Measurements from ENCODE around the gene OCA2.
"Not testable (repeated sequence)": the region's sequence is repeated elsewhere in the genome, so short reads cannot be mapped to it uniquely, and the experiment has no call there.

The OCA2 gene

DNA sequence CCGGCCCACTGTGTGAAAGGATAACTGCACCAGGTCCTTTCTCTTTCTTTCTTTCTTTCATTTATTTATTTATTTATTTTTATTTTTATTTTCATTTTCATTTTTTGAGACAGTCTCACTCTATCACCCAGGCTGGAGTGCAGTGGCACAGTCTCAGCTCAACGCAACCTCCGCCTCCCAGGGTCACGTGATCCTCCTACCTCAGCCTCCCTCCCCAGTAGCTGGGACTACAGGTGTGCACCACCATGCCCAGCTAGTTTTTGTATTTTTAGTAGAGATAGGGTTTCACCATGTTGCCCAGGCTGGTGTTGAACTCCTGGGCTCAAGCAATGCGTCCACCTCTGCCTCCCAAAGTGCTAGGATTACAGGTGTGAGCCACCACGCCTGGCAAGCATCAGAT lies 146.5 kb downstream of the OCA2 start:
- DNase-seq (ENCODE audit: low read depth in 2 of 2), result not testable (repeated sequence)

DNA sequence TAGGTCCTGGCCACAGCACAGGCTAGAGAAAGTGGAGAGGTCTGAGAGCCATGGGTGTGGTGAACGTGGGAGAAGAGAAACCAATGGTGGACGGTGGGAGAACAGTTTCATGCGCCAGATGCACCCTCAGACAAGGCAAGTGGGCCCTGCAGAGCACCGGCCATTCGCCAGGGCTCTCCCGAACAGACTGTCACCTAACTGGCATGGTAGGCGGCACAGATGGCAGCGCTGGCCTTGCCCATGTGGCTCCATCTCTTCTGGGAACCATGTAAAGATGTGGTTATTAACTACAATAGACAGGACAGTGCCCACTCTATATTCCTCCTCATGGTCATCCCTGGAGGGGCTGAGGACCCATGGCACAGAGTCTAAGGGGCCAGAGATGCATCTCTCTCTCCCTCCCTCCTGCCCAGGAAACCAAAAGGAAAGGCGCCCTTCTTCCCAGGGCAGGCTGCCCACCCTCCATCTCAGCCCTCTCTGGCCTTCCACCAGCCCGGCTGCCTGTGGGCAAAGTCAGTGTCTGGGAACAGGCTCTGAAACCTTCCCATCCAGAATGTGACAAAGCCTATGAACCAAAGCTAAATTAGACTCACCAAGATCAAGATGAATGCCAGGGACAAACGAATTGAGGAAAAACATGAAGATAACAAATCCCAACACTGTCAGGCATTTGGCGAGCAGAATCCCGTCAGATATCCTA lies 147.8 kb downstream of the OCA2 start:
- no peak for DNase-seq (ENCODE audit: low read depth in 2 of 2)

DNA sequence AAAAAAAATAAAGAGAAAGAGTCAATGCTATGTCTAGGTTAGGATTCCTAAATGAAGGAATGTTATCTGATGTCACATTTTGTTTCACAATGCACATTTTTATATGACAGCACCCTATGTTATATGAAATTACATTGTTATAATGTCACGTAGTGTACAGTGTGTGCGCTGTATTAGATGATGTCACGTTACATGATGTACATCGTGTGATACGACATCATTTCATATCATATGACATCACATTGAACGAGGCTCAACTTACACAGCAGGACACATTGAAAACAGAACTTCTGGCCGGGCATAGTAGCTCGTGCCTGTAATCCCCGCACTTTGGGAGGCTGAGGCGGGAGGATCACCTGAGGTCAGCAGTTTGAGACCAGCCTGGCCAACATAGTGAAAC lies 150.0 kb downstream of the OCA2 start:
- no peak for DNase-seq (ENCODE audit: low read depth in 2 of 2)

- DNase-seq (ENCODE audit: low read depth in 2 of 2), result no peak
These were observed 159.9 kb downstream of the OCA2 start for GRCh38 chr15:27939246-27939645.

DNA sequence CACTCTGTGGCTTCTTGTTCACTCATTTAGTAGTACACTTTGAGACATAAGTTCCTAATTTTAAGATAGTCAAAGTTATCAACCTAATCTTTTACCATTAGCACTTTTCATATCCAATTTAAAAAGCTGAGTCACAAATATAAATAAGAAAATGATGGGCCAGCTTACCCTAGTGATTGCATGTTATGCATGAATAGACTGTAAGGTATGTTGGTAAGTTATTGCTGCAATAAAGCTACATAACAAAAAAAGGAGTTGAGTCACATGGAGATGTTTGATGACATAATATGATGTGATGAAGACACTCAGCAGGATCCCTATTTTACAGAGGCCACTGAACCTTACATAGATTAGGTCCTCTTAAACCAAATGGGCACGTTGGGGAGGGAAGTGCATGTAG lies 161.3 kb downstream of the OCA2 start:
- peak; percentile 42 to 51 for DNase-seq (ENCODE audit: low read depth in 2 of 2)

DNA sequence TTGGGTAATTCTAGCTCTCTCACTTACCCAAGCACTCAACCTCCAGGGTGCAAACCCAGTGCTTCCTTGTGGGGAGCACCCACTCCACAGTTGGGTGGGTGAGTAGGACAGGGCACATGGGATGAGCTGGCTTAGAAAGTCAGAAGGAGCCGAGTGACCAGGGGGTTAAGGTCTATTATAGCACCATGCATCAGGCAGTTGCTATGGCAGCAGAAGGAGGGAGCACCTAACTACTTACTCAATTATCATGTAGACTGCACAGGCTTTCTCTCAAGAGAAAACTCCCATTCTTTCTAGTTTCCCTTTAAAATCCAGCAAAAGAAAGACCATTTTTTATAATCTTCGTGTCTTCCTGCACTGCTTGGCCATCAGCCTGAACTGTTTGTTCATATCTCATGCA lies 163.0 kb downstream of the OCA2 start:
- no peak for DNase-seq (ENCODE audit: low read depth in 2 of 2)

DNA sequence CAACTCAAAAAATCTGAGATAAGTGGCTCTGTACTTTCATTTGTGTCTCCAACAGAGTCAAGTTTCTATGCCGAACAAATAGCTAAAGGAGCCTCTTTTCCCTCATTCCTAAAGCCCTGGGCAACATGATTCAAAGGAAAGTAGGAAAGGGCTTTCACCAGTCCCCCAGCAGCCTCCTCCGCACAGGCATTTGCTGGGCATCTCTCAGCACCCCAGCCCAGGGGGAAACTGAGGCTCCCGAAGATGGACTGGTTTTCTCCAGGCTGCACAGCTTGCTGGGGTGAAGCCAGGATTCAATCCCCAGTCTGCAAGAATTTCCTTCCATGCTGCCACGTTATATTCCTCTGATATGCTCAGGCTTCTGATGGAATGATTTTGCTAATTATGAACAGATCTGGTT lies 163.8 kb downstream of the OCA2 start:
- no peak for DNase-seq (ENCODE audit: low read depth in 2 of 2)

GRCh38 chr15:27934782-27935181 lies 164.3 kb downstream of the OCA2 start:
- DNase-seq (ENCODE audit: low read depth in 2 of 2), result no peak

DNA sequence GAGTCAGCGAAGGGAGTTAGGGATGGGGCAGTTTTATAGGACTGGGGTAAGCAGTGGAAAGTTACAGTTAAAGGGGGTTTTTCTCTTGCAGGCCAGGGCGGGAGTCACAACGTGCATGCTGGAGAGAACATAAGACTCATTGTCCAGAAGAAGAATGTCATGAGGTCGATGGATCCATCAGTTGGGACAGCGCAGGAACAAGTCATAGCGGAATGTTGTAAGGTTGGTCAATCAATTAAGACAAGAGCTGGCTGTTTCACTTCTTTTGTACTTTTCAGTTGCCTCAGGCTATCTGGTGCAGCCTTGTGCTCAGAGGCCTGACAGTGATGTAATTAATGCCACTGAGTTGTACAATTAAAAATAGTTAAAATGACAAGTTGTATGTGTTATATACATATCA lies 165.6 kb downstream of the OCA2 start:
- no peak for DNase-seq (ENCODE audit: low read depth in 2 of 2)

GRCh38 chr15:27932600-27932999 lies 166.5 kb downstream of the OCA2 start:
- DNase-seq (ENCODE audit: low read depth in 2 of 2), result no peak

DNA sequence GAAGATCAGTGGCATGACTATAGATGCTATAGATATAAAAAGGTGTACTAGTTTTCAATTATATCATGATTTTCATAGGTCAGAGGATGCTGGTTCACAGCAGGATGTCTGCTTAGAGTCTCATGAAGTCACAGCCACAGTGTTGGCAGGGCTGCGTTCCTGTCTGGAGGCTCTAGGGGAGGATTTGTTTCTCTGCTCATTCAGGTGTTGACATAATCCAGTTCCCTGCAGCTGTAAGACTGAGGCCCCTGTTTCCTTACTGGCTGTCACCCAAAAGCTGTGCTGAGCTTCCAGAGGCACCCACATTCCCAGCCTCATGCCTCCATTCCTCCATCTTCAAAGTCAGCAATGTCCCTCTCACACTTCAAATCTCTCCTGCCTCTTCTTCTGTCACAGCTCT lies 170.7 kb downstream of the OCA2 start:
- no peak for DNase-seq (ENCODE audit: low read depth in 2 of 2)

DNA sequence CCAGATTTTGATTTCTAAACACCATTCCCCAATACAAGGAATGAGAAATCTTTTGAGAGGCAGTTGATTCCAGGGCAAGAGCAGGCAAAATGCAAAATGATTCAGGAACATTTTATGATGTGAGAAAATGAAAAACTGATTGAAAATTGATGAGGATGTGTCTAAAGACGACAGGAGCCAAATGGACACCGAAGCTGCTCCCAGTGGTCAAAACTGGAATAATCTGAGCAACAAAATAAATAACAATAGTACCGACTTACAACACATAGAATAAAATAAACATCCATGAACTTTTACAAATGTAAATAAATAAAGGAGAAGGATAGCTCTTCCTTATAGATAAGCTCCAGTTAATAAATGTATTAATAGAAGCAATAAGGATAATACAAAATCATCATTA lies 186.8 kb downstream of the OCA2 start:
- DNase-seq (ENCODE audit: low read depth in 2 of 2), result no peak

DNA sequence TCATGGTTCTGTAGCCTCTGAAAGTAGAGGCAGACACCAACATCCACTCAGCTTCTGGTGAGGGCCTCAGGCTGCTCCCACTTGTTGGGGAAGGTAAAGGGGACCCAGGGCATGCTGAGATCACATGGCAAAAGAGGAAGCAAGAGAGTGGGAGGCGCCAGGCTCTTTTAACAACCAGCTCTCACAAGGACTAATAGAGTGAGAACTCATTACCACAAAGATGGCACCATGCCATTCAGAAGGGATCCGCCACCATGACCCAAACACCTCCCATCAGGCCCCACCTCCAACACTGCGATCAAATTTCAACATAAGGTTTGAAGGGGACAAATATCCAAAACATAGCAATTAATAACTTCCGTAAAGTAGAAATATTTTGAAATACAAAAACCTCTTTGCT lies 192.3 kb downstream of the OCA2 start:
- no peak for DNase-seq (ENCODE audit: low read depth in 2 of 2)

DNA sequence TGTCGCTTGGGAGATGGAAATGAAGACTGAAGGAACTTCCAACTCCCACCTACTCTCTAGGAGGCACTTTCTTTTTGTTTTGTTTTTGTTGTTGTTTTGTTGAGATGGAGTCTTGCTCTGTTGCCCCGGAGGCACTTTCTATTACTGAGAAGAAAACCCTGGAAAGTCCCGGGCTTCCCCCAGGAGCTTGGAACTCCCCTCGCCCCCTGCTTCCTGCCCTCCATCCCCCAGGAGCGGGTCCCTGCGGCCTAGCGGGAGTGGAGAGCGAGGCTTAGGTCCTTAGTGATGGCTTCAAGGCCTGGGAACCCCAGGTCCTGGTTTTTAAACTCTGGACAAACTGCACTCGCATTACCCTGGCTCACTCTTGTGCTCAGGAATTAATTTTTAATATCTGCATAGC lies 195.7 kb downstream of the OCA2 start:
- DNase-seq (ENCODE audit: low read depth in 2 of 2), result no peak

DNA sequence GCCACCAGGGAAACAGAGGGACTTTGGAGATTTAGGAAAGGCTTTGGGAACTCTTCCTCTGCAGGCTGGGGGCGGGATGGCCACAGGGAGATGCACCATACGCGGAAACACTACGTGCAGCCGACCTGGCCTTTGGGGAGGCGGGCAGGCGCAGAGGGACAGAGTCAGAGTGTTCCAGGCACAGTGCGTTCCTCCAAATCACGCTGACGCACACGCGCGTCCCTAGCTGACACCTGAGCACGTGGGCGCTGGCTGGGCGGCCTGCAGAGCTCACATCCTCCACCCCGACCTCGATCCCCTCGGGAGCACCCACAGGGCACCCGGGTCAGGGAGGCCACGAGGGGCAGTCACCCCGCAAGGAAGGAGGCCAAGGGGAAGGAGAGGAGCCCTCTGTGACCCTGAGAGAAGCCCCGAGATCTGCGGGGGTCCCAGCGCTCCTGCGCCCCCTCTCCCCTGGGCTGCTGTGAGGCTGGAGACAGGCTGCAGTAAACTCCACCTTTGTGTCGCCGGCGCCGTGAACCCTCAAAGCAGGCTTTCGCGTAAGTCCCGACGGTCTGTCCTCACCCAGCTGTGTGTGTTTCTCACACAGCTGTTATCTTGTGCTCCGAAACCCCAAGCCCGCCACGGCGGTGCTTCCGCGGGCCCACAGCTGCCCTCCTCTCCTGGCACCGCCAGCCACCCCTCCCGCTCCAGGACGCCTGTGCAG lies 196.3 kb downstream of the OCA2 start:
- DNase-seq (ENCODE audit: low read depth in 2 of 2), result no peak

- no peak for DNase-seq (ENCODE audit: low read depth in 2 of 2)
These were observed 199.4 kb downstream of the OCA2 start for GRCh38 chr15:27899583-27900285.

GRCh38 chr15:27897481-27897880 lies 201.6 kb downstream of the OCA2 start:
- no peak for DNase-seq (ENCODE audit: low read depth in 2 of 2)

- no peak for DNase-seq (ENCODE audit: low read depth in 2 of 2)
These were observed 204.5 kb downstream of the OCA2 start for GRCh38 chr15:27894645-27895044.

DNA sequence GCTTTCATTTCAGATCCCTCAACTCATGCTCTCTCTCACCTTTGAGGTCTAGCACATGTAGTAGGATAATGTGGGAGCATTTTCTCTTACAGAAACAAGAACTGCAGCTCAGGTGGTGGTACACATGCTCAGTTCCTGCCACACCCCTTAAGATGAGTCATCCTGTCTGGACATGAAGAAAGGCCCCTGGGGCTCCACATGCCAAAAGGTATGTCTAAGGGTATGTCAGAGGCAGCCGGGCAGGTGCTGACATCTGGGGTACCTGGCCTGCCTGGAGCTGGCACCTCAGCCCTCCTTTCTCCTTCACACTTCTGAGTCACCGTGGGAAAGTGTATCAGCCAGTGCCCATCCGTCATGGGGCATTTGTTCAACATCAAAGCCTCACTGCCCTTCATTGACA lies 209.9 kb downstream of the OCA2 start:
- no peak for DNase-seq (ENCODE audit: low read depth in 2 of 2)

GRCh38 chr15:27885201-27885600 lies 213.9 kb downstream of the OCA2 start:
- no peak for DNase-seq (ENCODE audit: low read depth in 2 of 2)

- DNase-seq (ENCODE audit: low read depth in 2 of 2), result no peak
These were observed 214.4 kb downstream of the OCA2 start for GRCh38 chr15:27884726-27885125.

GRCh38 chr15:27878841-27879240 lies 220.3 kb downstream of the OCA2 start:
- no peak for DNase-seq (ENCODE audit: low read depth in 2 of 2)

GRCh38 chr15:27873828-27874227 lies 225.3 kb downstream of the OCA2 start:
- no peak for DNase-seq (ENCODE audit: low read depth in 2 of 2)

All from fibroblast of skin of left quadriceps (primary cell).